NCI-H187 (cell line): Measurements from ENCODE around the gene SPINT2.
"Not testable (repeated sequence)": the region's sequence is repeated elsewhere in the genome, so short reads cannot be mapped to it uniquely, and the experiment has no call there.

Experiments used
- DNase-seq, 2 experiments: peaks; one replicate each; lab custom pipeline; 2025; lab: John Stamatoyannopoulos, UW

The SPINT2 gene

DNA sequence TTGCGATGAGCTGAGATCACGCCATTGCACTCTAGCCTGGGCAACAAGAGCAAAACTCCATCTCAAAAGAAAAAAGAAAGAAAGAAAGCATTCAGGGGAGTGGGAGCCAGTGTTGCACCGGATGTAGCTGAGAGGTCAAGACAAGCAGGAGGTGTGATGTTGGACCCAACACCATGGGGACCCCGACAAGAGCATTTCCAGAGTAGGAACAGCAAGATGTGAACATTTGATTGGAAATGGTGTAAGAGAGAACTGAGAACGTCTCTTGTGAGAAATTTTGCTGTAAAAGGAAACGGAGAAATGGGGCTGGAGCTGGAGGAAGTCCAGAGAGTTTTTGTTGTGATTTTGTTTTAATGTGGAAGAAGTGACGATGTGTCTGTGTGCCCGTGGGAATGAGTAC, 24.6 kb upstream of the SPINT2 start:
- DNase-seq: no peak

DNA sequence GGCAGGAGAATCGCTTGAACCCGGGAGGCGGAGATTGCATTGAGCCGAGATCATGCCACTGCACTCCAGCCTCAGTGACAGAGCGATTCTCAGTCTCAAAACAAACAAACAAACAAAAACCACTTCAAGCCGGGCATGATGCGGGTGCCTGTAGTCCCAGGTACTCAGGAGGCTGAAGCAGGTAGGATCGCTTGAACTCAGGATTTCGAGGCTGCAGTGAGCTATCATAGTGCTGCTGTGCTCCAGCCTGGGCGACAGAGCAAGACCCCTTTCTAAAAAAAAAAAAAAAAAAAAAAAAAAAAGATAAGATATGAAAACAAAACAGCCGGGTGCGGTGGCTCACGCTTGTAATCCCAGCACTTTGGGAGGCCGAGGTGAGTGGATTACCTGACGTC, 21.1 kb upstream of the SPINT2 start:
- no peak for DNase-seq

GRCh38 chr19:38245826-38246498, 18.4 kb upstream of the SPINT2 start:
- DNase-seq: no peak

GRCh38 chr19:38247126-38247525, 17.2 kb upstream of the SPINT2 start:
- DNase-seq: no peak

GRCh38 chr19:38247734-38248268, 16.6 kb upstream of the SPINT2 start:
- no peak for DNase-seq

DNA sequence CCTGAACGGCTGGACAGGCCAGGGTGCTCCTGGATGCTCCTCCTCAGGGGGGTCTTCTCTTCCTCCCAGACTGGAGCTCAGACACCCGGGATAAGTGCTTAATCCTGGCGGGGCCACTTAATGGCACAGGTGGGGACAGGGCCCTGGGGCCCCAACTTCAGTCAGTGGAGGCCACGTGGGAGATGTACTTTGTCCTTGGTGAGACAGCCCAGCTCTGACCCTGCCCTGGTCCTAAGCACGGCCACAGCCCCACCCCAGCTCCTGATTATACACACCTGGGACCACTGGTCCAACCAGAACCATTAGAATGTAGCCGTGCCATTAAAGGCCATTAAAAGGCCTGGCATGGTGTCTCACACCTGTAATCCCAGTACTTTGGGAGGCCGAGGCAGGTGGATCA, 16.0 kb upstream of the SPINT2 start:
- no peak for DNase-seq

GRCh38 chr19:38250428-38250820, 13.9 kb upstream of the SPINT2 start:
- no peak for DNase-seq

- no peak for DNase-seq
Observed at GRCh38 chr19:38250821-38251563, 13.4 kb upstream of the SPINT2 start.

DNA sequence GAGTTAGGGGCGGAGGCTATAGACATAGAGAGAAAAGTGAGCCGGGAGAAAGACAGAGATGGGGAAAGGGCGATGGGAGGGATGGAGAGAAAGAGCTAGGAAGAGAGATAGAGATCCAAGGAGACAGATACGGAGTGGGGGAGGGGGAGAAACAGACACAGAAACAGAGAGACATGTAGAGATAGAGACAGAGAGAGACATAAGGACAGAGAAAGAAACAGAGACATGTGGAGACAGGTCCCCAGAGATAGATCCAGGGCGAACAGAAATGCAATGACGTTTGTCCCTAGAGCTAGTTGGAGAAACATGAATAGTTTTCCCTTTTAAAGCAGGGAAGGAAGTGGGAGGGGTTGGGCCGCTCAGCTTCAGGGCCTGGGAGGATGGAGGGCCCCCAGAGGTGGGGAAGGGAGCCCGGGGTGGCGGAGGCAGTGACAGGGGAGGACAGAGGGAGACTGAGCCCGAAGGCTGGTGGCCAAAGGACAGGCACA, 12.8 kb upstream of the SPINT2 start:
- DNase-seq: no peak

GRCh38 chr19:38252385-38252784, 12.0 kb upstream of the SPINT2 start:
- DNase-seq: no peak

GRCh38 chr19:38252941-38253691, 11.3 kb upstream of the SPINT2 start:
- DNase-seq: no peak

DNA sequence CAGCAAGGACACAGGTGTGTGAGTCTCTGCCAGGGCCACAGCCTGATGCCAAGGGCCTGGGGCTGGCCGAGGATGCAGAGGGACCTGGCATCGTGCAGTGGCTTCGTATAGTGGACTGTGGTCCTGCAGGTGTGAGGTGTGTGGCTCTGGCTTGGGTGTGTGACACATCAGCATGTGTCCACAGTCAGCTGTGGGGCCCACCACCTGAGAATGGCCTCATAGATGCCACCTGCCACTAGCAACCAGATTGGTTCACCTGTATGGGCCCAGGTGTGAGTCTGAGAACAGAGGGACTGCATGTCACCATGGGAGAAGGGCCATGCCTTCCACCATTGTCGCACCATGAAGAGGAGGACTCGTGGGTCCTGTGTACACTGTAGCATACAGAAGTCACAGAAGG, 10.6 kb upstream of the SPINT2 start:
- DNase-seq: no peak

DNA sequence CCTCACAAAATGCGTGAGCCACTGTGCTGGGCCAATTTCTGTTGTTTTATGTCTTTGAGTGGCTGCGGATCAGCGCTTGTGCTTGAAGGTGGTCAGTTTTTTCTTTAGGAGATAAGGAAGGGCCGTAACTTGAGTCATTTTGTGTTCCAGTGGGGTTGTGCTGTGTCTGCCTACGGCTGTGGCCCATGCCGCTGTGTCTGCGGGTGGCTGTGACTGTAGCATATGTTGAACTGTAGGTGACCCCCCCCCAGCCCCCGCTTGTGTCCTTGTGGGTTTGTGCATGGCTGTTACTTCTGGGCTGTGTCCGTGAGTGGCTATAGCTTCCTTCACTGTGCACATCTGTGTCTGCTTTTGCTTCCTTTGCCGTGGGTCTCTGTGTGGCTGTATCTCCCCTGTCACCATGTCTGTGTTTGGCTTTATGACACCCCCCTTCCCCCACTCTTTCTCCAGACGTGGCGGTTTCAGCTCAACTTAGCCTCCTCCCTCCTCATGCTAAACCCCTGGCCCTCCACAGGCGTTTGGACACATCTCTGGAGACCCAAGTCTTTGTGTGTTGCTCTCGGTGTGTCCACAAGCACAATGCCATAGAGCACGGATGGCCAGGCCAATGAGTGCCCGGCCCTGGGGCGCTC, 8.9 kb upstream of the SPINT2 start:
- DNase-seq: no peak

DNA sequence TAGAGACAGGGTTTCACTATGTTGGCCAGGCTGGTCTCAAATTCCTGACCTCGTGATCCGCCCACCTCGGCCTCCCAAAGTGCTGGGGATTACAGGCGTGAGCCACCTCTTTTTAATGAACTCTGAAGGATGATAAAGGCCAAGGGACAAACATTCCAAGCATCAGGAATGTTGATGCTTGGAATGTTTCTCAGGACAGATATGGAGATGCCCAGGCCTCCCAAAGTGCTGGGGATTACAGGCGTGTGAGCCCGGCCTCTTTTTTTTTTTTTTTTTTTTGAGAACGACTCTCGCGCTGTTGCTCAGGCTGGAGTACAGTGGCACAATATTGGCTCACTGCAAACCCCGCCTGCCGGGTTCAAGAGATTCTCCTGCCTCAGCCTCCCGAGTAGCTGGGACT, 2.4 kb upstream of the SPINT2 start:
- not testable (repeated sequence) for DNase-seq

DNA sequence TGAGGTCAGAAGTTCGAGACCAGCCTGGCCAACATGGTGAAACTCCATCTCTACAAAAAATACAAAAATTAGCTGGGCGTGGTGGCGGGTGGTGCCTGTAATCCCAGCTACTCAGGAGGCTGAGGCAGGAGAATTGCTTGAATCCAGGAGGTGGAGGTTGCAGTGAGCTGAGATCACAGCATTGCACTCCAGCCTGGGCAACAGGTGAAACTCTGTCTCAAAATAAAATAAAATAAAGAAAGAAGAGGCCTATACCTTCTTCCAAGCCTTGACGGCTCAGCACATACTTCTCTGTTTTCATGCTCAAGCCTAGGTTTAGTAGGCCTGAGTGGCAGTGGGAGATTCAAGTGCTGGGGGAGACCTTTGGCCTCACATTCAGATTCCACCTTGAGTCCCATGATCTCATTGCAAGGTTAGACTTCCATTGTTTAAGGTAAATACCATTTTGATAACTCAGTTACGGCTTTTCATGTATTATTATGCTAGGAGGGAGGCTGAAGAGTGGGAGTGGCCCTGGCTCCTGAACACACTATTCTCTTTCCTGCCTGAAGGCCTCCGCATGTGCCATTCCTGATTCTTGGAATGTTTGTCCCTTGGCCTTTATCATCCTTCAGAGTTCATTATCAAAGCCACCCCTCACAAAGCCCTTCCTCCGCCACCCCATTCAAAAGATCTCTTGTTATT, 1.6 kb upstream of the SPINT2 start:
- no peak for DNase-seq

- peak; percentile 96 to 97 for DNase-seq
Observed at GRCh38 chr19:38263689-38264485, 486 bp upstream of the SPINT2 start.

DNA sequence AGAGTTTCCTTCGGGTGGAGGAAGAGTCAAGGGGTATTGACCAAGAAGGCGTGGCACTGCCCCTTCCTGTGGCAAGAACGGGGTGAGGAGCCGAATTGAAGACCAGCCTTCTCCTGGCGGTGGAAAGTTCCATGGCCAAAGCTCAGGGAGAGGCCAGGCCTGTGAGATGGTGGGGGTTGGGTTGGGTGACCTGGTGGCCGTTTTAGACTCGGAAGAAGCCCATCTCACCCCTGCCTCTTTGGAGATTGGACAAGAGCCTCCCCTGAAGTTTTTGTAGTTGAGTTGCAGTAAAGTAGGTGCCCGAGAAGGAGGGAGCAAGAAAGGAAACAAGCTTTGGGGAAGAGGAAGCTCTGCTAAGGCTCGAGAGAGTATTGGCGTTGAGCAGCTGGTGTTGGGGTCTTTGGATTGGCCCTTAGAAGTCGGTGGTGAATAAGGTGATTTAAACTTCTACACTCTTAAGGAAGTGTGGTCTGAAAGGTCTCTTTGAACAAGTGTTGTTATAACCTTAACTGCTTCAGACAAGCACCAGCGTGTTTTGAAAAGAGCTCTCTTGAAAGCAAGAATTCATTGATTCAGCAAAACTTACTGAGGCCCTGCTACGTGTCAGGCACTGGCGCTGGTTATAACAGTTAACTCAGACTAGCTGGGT, 964 bp downstream of the SPINT2 start:
- DNase-seq: no peak

- no peak for DNase-seq
Observed at GRCh38 chr19:38265921-38266429, 1.6 kb downstream of the SPINT2 start.

DNA sequence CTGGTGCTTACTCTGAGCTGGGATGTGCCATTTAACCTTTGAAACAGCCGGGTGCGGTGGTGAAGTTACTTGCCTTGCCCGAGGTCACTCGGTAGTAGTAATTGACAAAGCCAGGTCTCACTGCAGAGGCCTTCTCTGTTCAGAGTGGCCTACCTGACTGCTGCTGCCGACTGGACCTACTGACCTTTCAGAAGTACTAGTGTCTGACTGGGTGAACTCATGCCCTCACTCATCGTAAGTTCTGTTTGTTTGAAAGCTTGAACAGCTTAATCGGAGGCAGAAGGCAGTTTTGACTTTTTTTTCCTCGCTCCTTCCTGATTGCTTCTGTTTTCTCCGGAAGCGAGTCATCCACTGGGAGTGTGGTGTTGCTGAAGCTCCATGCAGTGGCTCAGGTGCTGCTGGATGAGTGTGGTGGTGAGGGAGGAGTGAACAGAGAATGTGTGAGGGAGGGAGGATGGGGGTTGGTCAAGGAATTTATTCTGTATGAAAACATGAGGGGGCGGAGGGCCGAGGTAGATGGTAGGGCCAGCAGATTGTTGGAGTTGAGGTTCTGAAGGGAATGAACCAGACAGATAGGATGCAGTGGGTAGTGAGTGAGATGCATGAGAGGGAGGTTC, 2.7 kb downstream of the SPINT2 start:
- DNase-seq: no peak
